Hepatocyte (in vitro differentiated cells): ENCODE results near the gene EHBP1L1. TPM values are rescaled to one million over a fixed set of nuclear protein-coding genes. Genes with fewer than 3 reads are reported as not detected.

Experiments
- DNase-seq: peaks from one replicate; pipeline ENCODE4 v3.0.0-alpha.2; 2016; ENCODE audit warnings: low spot score
- H2AFZ ChIP-seq: fragments of 200-600 bp; sonication (generic); 2 replicates; pipeline ENCODE4 v1.6.0; 2016; ENCODE audit warnings: antibody characterized with exemption, mild to moderate bottlenecking
- H3K27ac ChIP-seq: fragments of 200-600 bp; sonication (generic); 2 replicates; pipeline ENCODE4 v1.5.1; 2016; ENCODE audit warnings: mild to moderate bottlenecking
- H3K27me3 ChIP-seq: fragments of 200-600 bp; sonication (generic); 2 replicates; pipeline ENCODE4 v1.6.1; 2016
- H3K36me3 ChIP-seq: fragments of 200-600 bp; sonication (generic); replicated peaks from 2 replicates; pipeline ENCODE4 v1.5.1; 2016; ENCODE audit warnings: low read depth; ENCODE audit not compliant: insufficient read depth
- H3K4me1 ChIP-seq: fragments of 200-600 bp; sonication (generic); 2 replicates; pipeline ENCODE4 v1.5.1; 2016; ENCODE audit warnings: mild to moderate bottlenecking, moderate library complexity; ENCODE audit not compliant: insufficient read depth
- H3K4me2 ChIP-seq: fragments of 200-600 bp; sonication (generic); 2 replicates; pipeline ENCODE4 v1.6.0; 2016
- H3K4me3 ChIP-seq: fragments of 200-600 bp; sonication (generic); 2 replicates; pipeline ENCODE4 v1.5.1; 2016; ENCODE audit warnings: mild to moderate bottlenecking
- H3K79me2 ChIP-seq: fragments of 200-600 bp; sonication (generic); 2 replicates; pipeline ENCODE4 v1.6.0; 2017; ENCODE audit warnings: mild to moderate bottlenecking
- H3K9me2 ChIP-seq: fragments of 200-600 bp; sonication (generic); replicated peaks from 2 replicates; pipeline ENCODE4 v1.6.0; 2017; ENCODE audit warnings: mild to moderate bottlenecking; ENCODE audit not compliant: insufficient read depth
- H3K9me3 ChIP-seq: fragments of 200-600 bp; sonication (generic); 2 replicates; pipeline ENCODE4 v1.5.1; 2016; ENCODE audit warnings: low read depth, mild to moderate bottlenecking
- H4K20me1 ChIP-seq: fragments of 200-600 bp; sonication (generic); 2 replicates; pipeline ENCODE4 v1.6.0; 2016; ENCODE audit warnings: mild to moderate bottlenecking; ENCODE audit not compliant: insufficient read depth, poor library complexity, severe bottlenecking
- EZH2 ChIP-seq: fragments of 200-600 bp; sonication (generic); IDR thresholded peaks from 2 replicates; pipeline ENCODE4 v1.6.1; 2016; ENCODE audit warnings: antibody characterized with exemption, mild to moderate bottlenecking, borderline replicate concordance
- EZH2phosphoT487 ChIP-seq: fragments of 200-600 bp; sonication (generic); IDR thresholded peaks from one replicate; pipeline ENCODE4 v1.6.1; 2018; ENCODE audit warnings: antibody characterized with exemption, mild to moderate bottlenecking, low read depth, moderate library complexity; ENCODE audit not compliant: unreplicated experiment, severe bottlenecking
- WGBS: methylation state at CpG from one replicate; pipeline ENCODE4 v1.1.6; 2016; ENCODE audit warnings: low lambda C conversion rate; ENCODE audit errors: missing lambda C conversion rate; 5-methylcytosine and 5-hydroxymethylcytosine counted together
- polyA plus RNA-seq: library from polyadenylated mRNA; unstranded; fragments of >200 nt; fragmentation: Nextera tagmentation; extraction: Ambion mirVana; gene quantifications from 2 replicates; pipeline ENCODE4 v1.2.1, GENCODE V29; 2016
- total RNA-seq: library from RNA; depleted of rRNA; stranded (reverse); fragments of >200 nt; gene quantifications from 2 replicates; pipeline ENCODE4 v1.2.3, GENCODE V29; 2014
- TF ChIP-seq, protein P1 (sequence below): fragments of 200-600 bp; sonication (generic); IDR thresholded peaks from 2 replicates; pipeline ENCODE4 v1.5.1; 2016; ENCODE audit warnings: antibody characterized with exemption, mild to moderate bottlenecking; ENCODE audit not compliant: poor library complexity

Gene EHBP1L1
- total and polyA plus RNA-seq, 2 experiments from 2014 or later: 12.5 to 20.9 TPM

DNA sequence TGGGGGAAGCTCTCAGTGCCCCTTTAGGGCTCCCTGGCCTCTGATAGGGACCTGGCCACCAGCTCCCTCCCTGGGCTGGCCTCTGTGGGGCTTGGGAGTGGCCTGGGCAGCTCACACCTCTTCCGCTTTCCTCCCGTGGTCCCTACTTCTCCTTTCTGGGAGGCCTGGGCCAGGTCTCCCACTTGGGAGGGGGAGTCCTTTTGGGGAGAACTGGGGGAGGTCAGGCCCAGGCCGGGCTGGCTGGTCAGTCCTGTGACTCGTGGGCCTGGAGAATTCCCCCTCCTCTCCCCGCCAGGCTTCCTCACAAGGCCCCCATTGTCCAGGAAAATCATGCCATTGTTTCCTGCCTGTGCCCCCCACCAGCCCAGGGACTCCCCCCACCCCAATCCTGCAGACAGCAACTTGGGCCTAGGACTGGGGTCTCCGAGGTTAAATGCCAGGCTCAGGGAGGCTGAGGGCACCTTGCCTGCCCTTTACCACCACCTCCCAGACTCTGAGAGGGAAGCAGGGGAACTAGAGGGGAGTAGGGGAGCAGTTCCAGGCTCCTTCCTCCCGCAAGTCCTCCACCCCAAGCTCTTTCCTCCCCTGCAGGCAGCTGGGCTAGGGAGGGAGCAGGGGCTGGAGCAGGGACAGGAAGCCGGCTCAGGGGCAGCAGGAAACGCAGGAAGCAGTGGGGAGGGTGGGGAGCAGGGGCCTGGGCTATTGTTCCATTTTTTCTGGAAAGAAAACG, 35.3 kb downstream of the EHBP1L1 start:
- Histone ChIP-seq H3K9me2 (no peaks in the 10 kb centered on the region), H3K27me3 (no peaks in the 10 kb centered on the region), H3K27ac (no peak overlapping the region), H3K4me3 (no peak overlapping the region), H3K36me3 (no peaks in the 10 kb centered on the region), H3K79me2 (peaks cover 59% of the 10 kb centered on the region), H3K9me3 (no peaks in the 10 kb centered on the region), H4K20me1 (peaks cover 56% of the 10 kb centered on the region), H3K4me2 (peak overlapping the region; percentile 88), H2AFZ (no peak overlapping the region), H3K4me1 (peaks cover 30% of the 10 kb centered on the region)
- TF ChIP-seq EZH2: no peak
- TF ChIP-seq, protein P1, sequence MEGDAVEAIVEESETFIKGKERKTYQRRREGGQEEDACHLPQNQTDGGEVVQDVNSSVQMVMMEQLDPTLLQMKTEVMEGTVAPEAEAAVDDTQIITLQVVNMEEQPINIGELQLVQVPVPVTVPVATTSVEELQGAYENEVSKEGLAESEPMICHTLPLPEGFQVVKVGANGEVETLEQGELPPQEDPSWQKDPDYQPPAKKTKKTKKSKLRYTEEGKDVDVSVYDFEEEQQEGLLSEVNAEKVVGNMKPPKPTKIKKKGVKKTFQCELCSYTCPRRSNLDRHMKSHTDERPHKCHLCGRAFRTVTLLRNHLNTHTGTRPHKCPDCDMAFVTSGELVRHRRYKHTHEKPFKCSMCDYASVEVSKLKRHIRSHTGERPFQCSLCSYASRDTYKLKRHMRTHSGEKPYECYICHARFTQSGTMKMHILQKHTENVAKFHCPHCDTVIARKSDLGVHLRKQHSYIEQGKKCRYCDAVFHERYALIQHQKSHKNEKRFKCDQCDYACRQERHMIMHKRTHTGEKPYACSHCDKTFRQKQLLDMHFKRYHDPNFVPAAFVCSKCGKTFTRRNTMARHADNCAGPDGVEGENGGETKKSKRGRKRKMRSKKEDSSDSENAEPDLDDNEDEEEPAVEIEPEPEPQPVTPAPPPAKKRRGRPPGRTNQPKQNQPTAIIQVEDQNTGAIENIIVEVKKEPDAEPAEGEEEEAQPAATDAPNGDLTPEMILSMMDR: no peak
- TF ChIP-seq EZH2phosphoT487: no peak
- WGBS: 76% methylated on average over 6 of the region's 10 CpGs
- no peak for DNase-seq

DNA sequence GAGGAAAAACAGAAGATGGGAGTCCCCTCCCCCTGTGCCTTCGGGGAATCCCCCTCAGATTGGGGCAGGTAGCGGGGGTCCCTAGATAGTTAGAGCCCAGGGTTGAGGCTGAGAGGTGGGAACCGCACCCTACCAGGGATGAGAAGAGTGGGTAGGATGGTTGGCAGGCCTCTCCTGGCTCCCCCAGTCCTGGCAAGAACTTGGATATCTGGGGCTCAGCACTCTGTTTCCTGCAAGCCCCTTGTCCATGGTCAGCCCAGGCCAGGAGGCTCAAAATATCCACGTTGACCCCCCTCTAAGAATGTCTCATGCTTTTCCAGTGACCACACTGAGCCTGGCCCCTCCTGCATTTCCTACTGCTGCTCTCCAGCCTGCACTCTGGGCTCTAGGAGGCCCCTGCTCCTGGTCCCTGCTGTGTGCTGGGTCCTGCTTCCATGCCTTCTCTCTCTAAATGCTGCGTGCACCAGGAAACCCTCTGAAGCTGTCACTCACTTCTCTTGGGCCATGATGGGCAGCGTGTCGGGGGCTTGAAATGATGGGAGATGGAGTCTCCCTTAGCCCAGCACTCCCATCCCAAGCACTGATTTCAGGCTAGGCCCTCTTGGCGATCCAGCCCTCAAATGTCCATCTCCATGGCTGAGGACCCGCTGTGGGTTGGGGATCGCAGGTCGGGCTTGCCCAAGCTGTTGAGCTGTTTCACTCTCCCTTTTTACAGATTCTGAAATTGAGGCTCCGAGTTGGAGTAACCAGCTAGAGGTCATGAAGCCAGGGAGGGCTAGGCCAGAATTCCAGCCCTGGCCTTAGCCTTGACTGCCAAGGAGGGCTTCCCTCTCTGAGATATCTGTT, 36.1 kb downstream of the EHBP1L1 start:
- H3K79me2 ChIP-seq: peaks cover 67% of the 10 kb centered on the region
- H3K9me3 ChIP-seq: no peaks in the 10 kb centered on the region
- peaks cover 32% of the 10 kb centered on the region for H3K4me1 ChIP-seq
- TF ChIP-seq EZH2 (no peak), EZH2phosphoT487 (no peak)
- TF ChIP-seq, protein P1: no peak
- peaks cover 60% of the 10 kb centered on the region for H4K20me1 ChIP-seq
- DNase-seq: no peak
- no peak overlapping the region for H3K27ac ChIP-seq
- H3K9me2 ChIP-seq: no peaks in the 10 kb centered on the region
- no peak overlapping the region for H3K4me3 ChIP-seq
- H2AFZ ChIP-seq: no peak overlapping the region
- 90% methylated on average over 12 of the region's 12 CpGs for whole genome bisulfite sequencing
- no peaks in the 10 kb centered on the region for H3K27me3 ChIP-seq
- H3K4me2 ChIP-seq: peak overlapping the region; percentile 88
- no peaks in the 10 kb centered on the region for H3K36me3 ChIP-seq

DNA sequence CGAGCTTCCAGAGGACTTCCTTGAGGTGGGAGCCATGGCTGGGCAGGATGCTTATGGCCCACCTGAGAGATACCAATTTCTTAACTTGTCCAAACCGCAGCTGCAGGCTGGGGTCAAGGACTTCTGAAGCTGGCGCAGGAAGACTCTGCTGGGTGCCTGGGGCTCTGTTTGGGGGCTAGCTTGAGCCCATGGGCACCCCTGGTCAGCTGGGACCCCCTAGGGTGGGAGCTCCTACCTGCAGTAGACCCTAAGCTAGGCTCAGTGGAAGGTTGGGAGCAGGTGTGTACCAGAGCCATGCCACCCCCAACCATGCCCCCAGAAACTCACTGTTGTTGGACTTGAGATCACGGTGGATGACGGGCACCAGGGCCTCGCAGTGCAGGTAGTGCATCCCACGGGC, 36.8 kb downstream of the EHBP1L1 start:
- Histone ChIP-seq H3K4me1 (peaks cover 26% of the 10 kb centered on the region), H2AFZ (no peak overlapping the region), H3K36me3 (no peaks in the 10 kb centered on the region), H3K4me3 (no peak overlapping the region), H3K27me3 (no peaks in the 10 kb centered on the region), H3K9me3 (no peaks in the 10 kb centered on the region), H3K4me2 (peak overlapping the region; percentile 88), H3K79me2 (peaks cover 71% of the 10 kb centered on the region), H4K20me1 (peaks cover 55% of the 10 kb centered on the region), H3K9me2 (no peaks in the 10 kb centered on the region), H3K27ac (no peak overlapping the region)
- no peak for DNase-seq
- no peak for TF ChIP-seq EZH2
- TF ChIP-seq, protein P1: no peak
- TF ChIP-seq EZH2phosphoT487: no peak
- 94% methylated on average over 7 of the region's 7 CpGs for WGBS
